ENCODE data around the gene RSPO3. TPM values are rescaled to one million over a fixed set of nuclear protein-coding genes. Genes with fewer than 3 reads are reported as not detected.

The RSPO3 gene, protein sequence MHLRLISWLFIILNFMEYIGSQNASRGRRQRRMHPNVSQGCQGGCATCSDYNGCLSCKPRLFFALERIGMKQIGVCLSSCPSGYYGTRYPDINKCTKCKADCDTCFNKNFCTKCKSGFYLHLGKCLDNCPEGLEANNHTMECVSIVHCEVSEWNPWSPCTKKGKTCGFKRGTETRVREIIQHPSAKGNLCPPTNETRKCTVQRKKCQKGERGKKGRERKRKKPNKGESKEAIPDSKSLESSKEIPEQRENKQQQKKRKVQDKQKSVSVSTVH
- total RNA-seq: not detected

DNA sequence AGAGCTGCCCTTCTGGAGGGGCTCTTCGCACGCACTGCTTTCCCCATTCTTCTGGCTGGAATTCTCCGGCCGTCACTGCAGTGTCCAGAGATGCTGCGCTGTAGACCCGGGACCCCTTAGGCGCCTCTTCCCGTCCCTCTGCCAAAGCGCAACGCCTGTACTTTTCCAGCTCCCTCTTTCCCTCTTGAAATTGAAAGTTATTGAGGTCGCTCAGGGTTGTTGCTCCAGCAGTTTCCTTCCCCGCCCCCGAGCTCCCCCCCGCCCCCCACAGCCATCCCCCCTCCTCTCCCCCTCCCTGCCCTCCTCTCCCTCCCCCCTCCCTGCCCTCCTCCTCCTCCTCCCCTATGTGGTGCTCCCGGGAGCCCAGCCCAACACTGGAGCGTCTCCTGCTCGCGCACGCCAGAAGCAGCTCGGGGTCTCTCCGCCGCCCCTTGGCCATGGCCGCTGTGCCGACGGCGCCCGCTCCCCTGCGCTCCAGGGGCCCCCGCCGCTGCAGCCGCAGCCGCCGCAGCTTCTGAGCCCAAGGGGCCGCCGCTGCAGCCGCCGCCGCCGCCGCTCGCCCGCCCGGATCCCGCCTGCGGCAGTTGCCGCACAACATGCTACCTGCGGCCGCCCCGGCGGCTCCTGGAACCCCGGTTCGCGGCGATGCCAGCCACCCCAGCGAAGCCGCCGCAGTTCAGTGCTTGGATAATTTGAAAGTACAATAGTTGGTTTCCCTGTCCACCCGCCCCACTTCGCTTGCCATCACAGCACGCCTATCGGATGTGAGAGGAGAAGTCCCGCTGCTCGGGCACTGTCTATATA is at the start of gene RSPO3:
TSS of gene RSPO3 (plus strand) at position 374 of the 804 bp plus-strand sequence. CDS start 522 bp downstream, outside the sequence.
- no peak within 1 kb of the TSS for H3K27ac Mint-ChIP-seq
- no peaks in the 10 kb centered on the region for H3K36me3 Mint-ChIP-seq (ENCODE audit: insufficient read depth in 2 of 2)
- ATAC-seq (replicated peaks in 1 of 2): peak; percentile 28 to 41

DNA sequence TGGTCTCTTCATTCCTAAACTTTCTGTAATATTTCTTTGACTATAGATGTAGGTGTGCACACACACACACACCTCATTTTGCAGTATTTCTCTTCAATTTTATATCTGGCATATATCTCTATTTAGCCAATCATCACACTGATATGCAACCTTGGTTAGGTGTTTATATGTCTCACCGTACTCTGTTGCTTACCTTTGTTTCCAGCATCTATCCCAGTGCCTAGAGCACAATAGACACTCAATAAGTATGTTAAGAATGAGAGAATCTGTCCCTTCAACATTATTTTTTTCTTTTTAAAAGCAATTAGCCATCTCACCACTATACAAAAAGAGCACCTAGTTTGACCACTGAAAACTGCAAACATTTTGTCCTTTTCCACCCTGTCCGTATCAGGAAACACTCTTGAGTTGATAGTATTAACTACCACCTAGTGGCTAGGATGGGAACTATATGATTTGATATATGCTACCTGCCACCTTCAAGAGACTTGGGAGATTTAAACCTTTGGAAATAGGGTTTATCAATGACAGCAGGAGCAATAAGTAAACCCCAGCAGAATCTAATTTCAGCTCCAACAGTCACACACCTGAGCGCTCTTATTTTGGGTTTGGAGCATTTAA is 48.7 kb upstream of the RSPO3 start:
- Mint-ChIP-seq H3K27me3 (ENCODE audit: low read depth) (peaks cover 18% of the 10 kb centered on the region), H3K4me3 (no peak overlapping the region), H3K36me3 (ENCODE audit: insufficient read depth in 2 of 2) (no peaks in the 10 kb centered on the region), H3K27ac (no peak overlapping the region), H3K4me1 (ENCODE audit: low read depth) (no peaks in the 10 kb centered on the region), H3K9me3 (no peaks in the 10 kb centered on the region)
- ATAC-seq (replicated peaks in 1 of 2) (no peak), DNase-seq (no peak)

More for the DNA sequence above, at the start of gene RSPO3:
- Mint-ChIP-seq H3K27me3 (ENCODE audit: low read depth) (peaks cover 87% of the 10 kb centered on the region), H3K4me3 (peak within 1 kb of the TSS; percentile 88 to 92), H3K9me3 (no peaks in the 10 kb centered on the region), H3K4me1 (ENCODE audit: low read depth) (peaks cover 23% of the 10 kb centered on the region)
- DNase-seq: peak; percentile 16 to 27

DNA sequence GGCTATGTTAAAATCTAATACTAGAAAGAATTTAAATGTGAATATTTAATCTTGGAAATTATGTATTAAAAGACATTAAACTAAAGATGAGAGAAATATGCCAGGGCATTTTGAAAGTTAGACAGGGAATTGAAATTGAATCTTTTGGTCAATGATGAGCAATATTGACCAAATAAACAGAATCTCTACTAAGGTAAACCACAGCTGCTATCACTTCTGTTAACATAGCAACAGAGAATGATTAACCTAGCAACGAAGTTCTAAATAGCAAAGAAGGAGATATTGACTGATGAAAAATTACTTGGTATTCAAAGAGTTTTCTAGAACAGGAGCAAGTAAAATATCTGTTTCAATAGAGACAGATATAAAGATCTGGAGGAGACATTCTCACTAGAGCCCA is 45.2 kb upstream of the RSPO3 start:
- ATAC-seq (replicated peaks in 1 of 2) (no peak), DNase-seq (no peak)
- no peaks in the 10 kb centered on the region for H3K36me3 Mint-ChIP-seq (ENCODE audit: insufficient read depth in 2 of 2)
- no peaks in the 10 kb centered on the region for H3K9me3 Mint-ChIP-seq
- peaks cover 18% of the 10 kb centered on the region for H3K27me3 Mint-ChIP-seq (ENCODE audit: low read depth)
- H3K4me1 Mint-ChIP-seq (ENCODE audit: low read depth): no peaks in the 10 kb centered on the region
- no peak overlapping the region for H3K4me3 Mint-ChIP-seq
- no peak overlapping the region for H3K27ac Mint-ChIP-seq

DNA sequence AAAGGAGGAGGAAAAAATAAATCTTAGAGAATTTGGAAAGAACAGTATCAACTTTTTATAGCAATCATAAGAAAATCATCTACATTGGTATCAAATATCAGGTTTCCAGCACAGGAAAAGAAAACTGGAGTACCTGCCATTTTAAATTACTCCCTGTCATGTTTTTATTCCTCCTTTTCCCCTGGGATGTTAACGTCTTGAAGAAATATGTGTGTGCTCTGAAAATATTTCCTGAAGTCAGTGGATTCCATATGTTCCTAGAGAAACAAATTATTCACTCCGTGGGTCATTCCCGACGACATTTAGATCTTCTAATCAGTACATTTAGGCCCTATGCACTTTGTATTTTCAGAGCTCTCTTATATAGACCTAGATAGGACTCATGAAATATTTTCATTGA is 42.0 kb upstream of the RSPO3 start:
- ATAC-seq (replicated peaks in 1 of 2) (no peak), DNase-seq (no peak)
- Mint-ChIP-seq H3K27me3 (ENCODE audit: low read depth) (peaks cover 6% of the 10 kb centered on the region), H3K36me3 (ENCODE audit: insufficient read depth in 2 of 2) (no peaks in the 10 kb centered on the region), H3K4me1 (ENCODE audit: low read depth) (no peaks in the 10 kb centered on the region), H3K27ac (no peak overlapping the region), H3K9me3 (no peaks in the 10 kb centered on the region), H3K4me3 (no peak overlapping the region)

DNA sequence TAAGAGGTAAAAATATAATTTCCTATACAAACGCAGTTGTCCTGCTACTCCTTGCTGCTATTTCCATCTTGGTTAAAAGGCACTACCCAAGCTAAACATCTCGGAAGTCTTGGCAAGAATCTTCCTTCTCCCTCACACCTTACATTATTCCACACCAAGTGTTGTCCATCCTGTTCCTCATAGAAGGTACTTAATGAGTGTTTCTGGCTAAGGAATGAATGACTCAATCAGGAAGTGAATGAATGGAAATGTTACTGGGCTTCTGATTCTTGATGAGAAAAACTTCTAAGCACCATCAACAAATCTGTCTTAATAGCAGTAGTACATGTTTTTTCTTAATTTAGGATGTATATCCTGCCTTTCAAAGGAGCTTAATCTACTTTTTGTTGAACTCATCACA is 40.6 kb upstream of the RSPO3 start:
- no peak overlapping the region for H3K4me3 Mint-ChIP-seq
- no peak for DNase-seq
- no peak for ATAC-seq (replicated peaks in 1 of 2)
- H3K9me3 Mint-ChIP-seq: no peaks in the 10 kb centered on the region
- no peaks in the 10 kb centered on the region for H3K4me1 Mint-ChIP-seq (ENCODE audit: low read depth)
- no peak overlapping the region for H3K27ac Mint-ChIP-seq
- no peaks in the 10 kb centered on the region for H3K27me3 Mint-ChIP-seq (ENCODE audit: low read depth)
- no peaks in the 10 kb centered on the region for H3K36me3 Mint-ChIP-seq (ENCODE audit: insufficient read depth in 2 of 2)

DNA sequence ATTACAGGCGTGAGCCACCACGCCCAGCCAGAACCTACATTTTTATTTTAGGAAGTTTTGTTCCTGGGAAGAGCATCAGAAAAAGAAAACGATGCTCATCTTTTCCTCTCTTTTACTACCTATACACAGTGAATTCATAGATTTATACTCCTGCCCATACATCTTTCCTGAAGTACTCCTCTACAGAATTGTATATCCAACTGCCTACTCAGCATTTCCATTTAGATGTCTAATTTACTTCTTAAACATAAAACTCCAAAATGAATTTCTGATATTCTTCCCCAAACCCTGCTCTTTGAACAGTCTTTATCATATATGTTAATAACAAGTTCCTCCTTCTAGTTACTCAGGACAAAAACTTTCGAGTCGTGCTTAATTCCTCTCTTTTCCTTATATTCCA is 39.8 kb upstream of the RSPO3 start:
- Mint-ChIP-seq H3K4me1 (ENCODE audit: low read depth) (no peaks in the 10 kb centered on the region), H3K36me3 (ENCODE audit: insufficient read depth in 2 of 2) (no peaks in the 10 kb centered on the region), H3K9me3 (no peaks in the 10 kb centered on the region), H3K27me3 (ENCODE audit: low read depth) (no peaks in the 10 kb centered on the region), H3K4me3 (no peak overlapping the region), H3K27ac (no peak overlapping the region)
- no peak for DNase-seq
- no peak for ATAC-seq (replicated peaks in 1 of 2)

DNA sequence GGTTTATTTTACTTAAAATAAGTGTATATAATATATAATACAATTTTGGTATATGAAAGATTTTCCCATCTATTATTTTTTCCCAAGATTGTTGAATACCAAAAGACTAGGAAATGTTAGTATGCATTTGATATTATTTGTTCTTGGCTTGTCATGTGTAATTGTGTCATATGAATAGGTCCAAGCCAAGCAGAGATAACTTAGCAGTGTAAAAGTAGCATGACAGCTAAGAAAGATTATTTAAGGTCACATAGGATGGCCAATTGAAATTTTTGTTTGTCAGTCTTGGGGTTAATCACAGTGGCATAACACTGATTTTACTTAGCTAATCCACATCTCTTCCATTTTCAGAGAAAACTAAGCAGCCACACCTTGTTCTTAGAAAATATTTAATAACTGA is 38.8 kb upstream of the RSPO3 start:
- DNase-seq (no peak), ATAC-seq (replicated peaks in 1 of 2) (no peak)
- Mint-ChIP-seq H3K9me3 (no peaks in the 10 kb centered on the region), H3K27me3 (ENCODE audit: low read depth) (no peaks in the 10 kb centered on the region), H3K27ac (no peak overlapping the region), H3K4me1 (ENCODE audit: low read depth) (no peaks in the 10 kb centered on the region), H3K4me3 (no peak overlapping the region), H3K36me3 (ENCODE audit: insufficient read depth in 2 of 2) (no peaks in the 10 kb centered on the region)

DNA sequence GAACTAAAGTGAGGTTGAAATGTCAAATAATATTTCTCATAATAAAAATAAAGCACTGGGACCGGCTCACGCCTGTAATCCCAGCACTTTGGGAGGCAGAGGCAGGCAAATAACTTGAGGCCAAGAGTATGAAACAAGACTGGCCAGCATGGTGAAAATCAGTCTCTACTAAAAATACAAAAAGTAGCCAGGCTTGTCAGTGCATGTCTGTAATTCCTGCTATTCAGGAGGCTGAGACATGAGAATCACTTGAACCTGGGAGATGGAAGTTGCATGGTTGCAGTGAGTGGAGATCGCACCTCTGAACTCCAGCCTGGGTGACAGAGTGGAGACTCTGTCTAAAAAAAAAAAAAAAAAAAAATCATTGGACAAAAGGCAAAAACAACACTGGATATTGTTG is 38.4 kb upstream of the RSPO3 start:
- no peak for ATAC-seq (replicated peaks in 1 of 2)
- no peak overlapping the region for H3K4me3 Mint-ChIP-seq
- H3K27ac Mint-ChIP-seq: no peak overlapping the region
- no peaks in the 10 kb centered on the region for H3K27me3 Mint-ChIP-seq (ENCODE audit: low read depth)
- no peaks in the 10 kb centered on the region for H3K36me3 Mint-ChIP-seq (ENCODE audit: insufficient read depth in 2 of 2)
- no peak for DNase-seq
- no peaks in the 10 kb centered on the region for H3K4me1 Mint-ChIP-seq (ENCODE audit: low read depth)
- no peaks in the 10 kb centered on the region for H3K9me3 Mint-ChIP-seq

DNA sequence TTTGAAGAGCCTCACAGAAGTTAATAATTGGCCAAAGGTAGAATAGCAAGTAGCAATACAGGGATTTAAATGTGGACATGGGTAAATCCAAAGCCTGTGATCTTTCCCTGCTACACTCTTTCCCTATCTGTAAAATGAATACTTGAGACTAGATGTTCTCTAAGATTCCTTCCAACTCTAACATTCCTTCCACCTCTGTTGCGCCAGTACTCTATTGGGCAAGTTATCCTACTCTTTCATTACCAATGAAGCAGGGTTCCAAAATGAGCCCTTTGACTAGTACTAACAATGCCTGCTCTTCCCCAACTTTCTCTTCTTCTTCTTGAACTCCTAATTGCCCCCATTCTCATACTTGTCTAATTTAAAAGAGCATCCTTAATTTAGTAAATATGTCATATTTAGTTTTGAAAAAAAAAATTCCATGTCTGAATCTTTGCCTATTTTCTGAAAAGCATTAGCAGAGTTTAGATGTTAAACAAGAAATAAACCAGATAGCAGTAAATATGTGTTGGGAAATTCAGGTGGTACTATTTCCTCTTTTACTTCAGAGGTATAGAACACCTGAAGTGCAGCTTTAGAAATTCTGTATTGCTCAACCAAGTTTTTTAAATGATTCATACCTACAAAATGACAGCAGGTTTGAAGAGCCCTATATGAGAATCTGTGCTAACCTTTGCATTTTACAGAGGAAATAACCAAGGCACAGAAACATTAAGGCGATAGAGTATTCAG is 35.1 kb upstream of the RSPO3 start:
- no peak overlapping the region for H3K27ac Mint-ChIP-seq
- no peak overlapping the region for H3K4me3 Mint-ChIP-seq
- no peaks in the 10 kb centered on the region for H3K27me3 Mint-ChIP-seq (ENCODE audit: low read depth)
- no peaks in the 10 kb centered on the region for H3K4me1 Mint-ChIP-seq (ENCODE audit: low read depth)
- ATAC-seq (replicated peaks in 1 of 2) (no peak), DNase-seq (no peak)
- no peaks in the 10 kb centered on the region for H3K36me3 Mint-ChIP-seq (ENCODE audit: insufficient read depth in 2 of 2)
- H3K9me3 Mint-ChIP-seq: no peaks in the 10 kb centered on the region

DNA sequence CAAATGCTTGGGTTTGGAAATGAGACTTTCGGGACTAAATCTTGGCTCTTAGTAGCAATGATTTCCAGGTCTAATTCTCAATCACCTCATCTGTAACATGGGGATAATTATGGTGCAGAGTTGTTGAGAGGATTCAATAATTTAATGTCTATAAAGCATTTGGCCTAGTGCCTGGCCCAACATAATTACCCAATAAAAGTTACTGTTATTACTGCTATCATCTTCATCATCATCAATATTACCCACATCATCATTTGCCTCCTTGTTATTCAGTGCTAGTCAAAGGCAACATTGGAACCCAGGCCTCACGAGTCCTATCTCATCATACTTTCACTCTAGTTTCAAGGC is 34.5 kb upstream of the RSPO3 start:
- no peak for DNase-seq
- Mint-ChIP-seq H3K9me3 (no peaks in the 10 kb centered on the region), H3K4me1 (ENCODE audit: low read depth) (no peaks in the 10 kb centered on the region), H3K4me3 (no peak overlapping the region), H3K27me3 (ENCODE audit: low read depth) (no peaks in the 10 kb centered on the region), H3K27ac (no peak overlapping the region), H3K36me3 (ENCODE audit: insufficient read depth in 2 of 2) (no peaks in the 10 kb centered on the region)
- no peak for ATAC-seq (replicated peaks in 1 of 2)

DNA sequence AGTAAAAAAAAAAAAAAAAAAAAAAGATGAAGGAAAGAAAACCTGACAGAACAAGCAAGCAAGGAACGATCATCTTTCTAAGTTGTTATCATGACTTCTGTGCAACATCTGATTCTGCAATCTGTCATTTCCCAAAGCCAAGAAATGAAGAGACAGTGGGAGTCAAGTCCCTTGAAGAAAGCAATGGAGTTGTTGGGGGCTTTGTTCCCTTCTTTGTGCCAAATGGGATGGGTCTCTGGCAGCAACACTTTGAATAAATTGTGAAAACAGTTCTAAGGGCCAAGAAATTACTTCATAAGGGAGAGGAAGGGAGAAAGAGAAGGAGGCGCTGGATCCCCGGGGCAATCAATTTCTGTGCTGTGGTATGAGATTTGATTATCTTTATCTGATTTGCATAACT is 33.3 kb upstream of the RSPO3 start:
- no peaks in the 10 kb centered on the region for H3K27me3 Mint-ChIP-seq (ENCODE audit: low read depth)
- H3K4me1 Mint-ChIP-seq (ENCODE audit: low read depth): no peaks in the 10 kb centered on the region
- ATAC-seq (replicated peaks in 1 of 2) (no peak), DNase-seq (no peak)
- no peak overlapping the region for H3K27ac Mint-ChIP-seq
- no peaks in the 10 kb centered on the region for H3K9me3 Mint-ChIP-seq
- H3K4me3 Mint-ChIP-seq: no peak overlapping the region
- no peaks in the 10 kb centered on the region for H3K36me3 Mint-ChIP-seq (ENCODE audit: insufficient read depth in 2 of 2)

DNA sequence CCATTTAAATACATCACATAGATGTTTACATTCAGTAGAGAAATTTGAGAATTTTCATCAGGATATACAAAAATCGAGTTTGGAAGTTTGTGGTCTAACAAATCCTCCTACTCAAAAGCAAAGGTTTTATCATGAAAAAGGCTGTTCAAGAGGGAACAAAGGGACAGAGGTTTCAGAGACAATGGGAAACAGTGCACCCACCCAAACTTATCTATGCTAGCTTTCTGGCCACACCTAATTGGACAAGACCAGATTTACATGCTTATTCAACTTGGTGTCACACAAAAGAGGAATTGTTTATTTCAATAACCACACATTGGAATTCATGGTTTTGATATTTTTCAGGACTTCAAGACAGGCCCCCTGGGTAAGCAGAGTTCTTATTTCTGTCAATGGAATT is 28.4 kb upstream of the RSPO3 start:
- no peaks in the 10 kb centered on the region for H3K4me1 Mint-ChIP-seq (ENCODE audit: low read depth)
- H3K4me3 Mint-ChIP-seq: no peak overlapping the region

DNA sequence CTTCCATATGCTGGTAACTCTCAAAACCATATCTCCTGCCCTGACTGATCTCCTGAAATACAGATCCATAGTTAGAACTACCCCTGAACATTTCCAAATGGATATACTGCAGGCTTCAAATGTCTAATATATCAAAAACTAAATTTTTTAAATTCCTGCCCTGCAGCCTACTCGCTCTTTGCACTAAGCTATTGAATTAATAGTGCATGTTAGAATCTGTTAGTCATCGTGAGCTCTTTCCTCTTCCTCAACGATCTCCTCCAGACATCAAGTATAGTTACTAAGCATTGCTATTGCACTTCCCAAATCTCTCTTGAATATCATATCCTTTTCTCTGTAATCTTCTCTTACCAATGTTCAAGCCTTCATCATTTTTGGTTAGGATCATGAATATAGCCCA is 26.0 kb upstream of the RSPO3 start:
- Mint-ChIP-seq H3K27me3 (ENCODE audit: low read depth) (no peaks in the 10 kb centered on the region), H3K36me3 (ENCODE audit: insufficient read depth in 2 of 2) (no peaks in the 10 kb centered on the region), H3K4me3 (no peak overlapping the region), H3K27ac (no peak overlapping the region), H3K9me3 (no peaks in the 10 kb centered on the region), H3K4me1 (ENCODE audit: low read depth) (no peaks in the 10 kb centered on the region)
- DNase-seq: no peak
- ATAC-seq (replicated peaks in 1 of 2): no peak

More for the DNA sequence above, 28.4 kb upstream of the RSPO3 start:
- no peak for DNase-seq
- no peak overlapping the region for H3K27ac Mint-ChIP-seq
- no peaks in the 10 kb centered on the region for H3K27me3 Mint-ChIP-seq (ENCODE audit: low read depth)
- no peaks in the 10 kb centered on the region for H3K36me3 Mint-ChIP-seq (ENCODE audit: insufficient read depth in 2 of 2)
- no peaks in the 10 kb centered on the region for H3K9me3 Mint-ChIP-seq
- no peak for ATAC-seq (replicated peaks in 1 of 2)
